Ishikawa (cell line): ENCODE results near the gene SKA1.

Experiments used
- CEBPB ChIP-seq: IDR thresholded peaks from 2 replicates; pipeline ENCODE4 v1.6.1; 2012
- CREB1 ChIP-seq: IDR thresholded peaks from 2 replicates; pipeline ENCODE4 v1.6.1; 2012; ENCODE audit warnings: low read depth
- EGR1 ChIP-seq: IDR thresholded peaks from 2 replicates; pipeline ENCODE4 v1.6.1; 2012
- EP300 ChIP-seq: IDR thresholded peaks from 2 replicates; pipeline ENCODE4 v1.6.1; 2012; ENCODE audit warnings: borderline replicate concordance
- FOXM1 ChIP-seq: IDR thresholded peaks from 2 replicates; pipeline ENCODE4 v1.6.1; 2012; ENCODE audit warnings: low read depth, borderline replicate concordance
- MAX ChIP-seq: IDR thresholded peaks from 2 replicates; pipeline ENCODE4 v1.6.1; 2012
- NFIC ChIP-seq: IDR thresholded peaks from 2 replicates; pipeline ENCODE4 v1.6.1; 2012
- RAD21 ChIP-seq: IDR thresholded peaks from 2 replicates; pipeline ENCODE4 v1.6.1; 2012; ENCODE audit warnings: low read depth
- REST ChIP-seq: IDR thresholded peaks from 2 replicates; pipeline ENCODE4 v1.6.1; 2012; ENCODE audit warnings: low read depth, mild to moderate bottlenecking
- TAF1 ChIP-seq: IDR thresholded peaks from 2 replicates; pipeline ENCODE4 v1.6.1; 2012; ENCODE audit warnings: low read depth, mild to moderate bottlenecking
- TCF12 ChIP-seq: IDR thresholded peaks from 2 replicates; pipeline ENCODE4 v1.6.1; 2012; ENCODE audit warnings: low read depth
- TEAD4 ChIP-seq: IDR thresholded peaks from 2 replicates; pipeline ENCODE4 v1.6.1; 2012
- USF1 ChIP-seq: IDR thresholded peaks from 2 replicates; pipeline ENCODE4 v1.6.1; 2012
- YY1 ChIP-seq: IDR thresholded peaks from 2 replicates; pipeline ENCODE4 v1.6.1; 2012; ENCODE audit warnings: low read depth
- ZBTB7A ChIP-seq: IDR thresholded peaks from 2 replicates; pipeline ENCODE4 v1.6.1; 2012; ENCODE audit warnings: low read depth

The SKA1 gene

GRCh38 chr18:50369672-50370071, 5.2 kb upstream of the SKA1 start:
- TF ChIP-seq EGR1 (no peak), NFIC (no peak), MAX (no peak), FOXM1 (no peak), YY1 (no peak)

- TF ChIP-seq TEAD4: no peak
- TF ChIP-seq YY1: no peak
- no peak for TF ChIP-seq REST
- no peak for TF ChIP-seq USF1
- TF ChIP-seq CREB1: no peak
- TF ChIP-seq MAX: no peak
- TF ChIP-seq TAF1: no peak
- TF ChIP-seq NFIC: no peak
- TF ChIP-seq ZBTB7A: no peak
- TF ChIP-seq EGR1: no peak
- no peak for TF ChIP-seq TCF12
- no peak for TF ChIP-seq RAD21
- no peak for TF ChIP-seq FOXM1
Observed at GRCh38 chr18:50372743-50373142, 2.1 kb upstream of the SKA1 start.

- TF ChIP-seq TCF12 (no peak), TEAD4 (no peak), CEBPB (no peak), EGR1 (no peak), USF1 (no peak), TAF1 (no peak), CREB1 (no peak), YY1 (no peak), EP300 (no peak), MAX (no peak), RAD21 (no peak)
Observed at GRCh38 chr18:50373561-50374219, 1.2 kb upstream of the SKA1 start.

- TF ChIP-seq NFIC (no peak), REST (no peak), FOXM1 (no peak), RAD21 (no peak), CEBPB (no peak), TAF1 (no peak), ZBTB7A (no peak), CREB1 (no peak), EGR1 (no peak), EP300 (no peak), TCF12 (no peak), YY1 (no peak)
Observed at GRCh38 chr18:50374220-50374752, 560 bp upstream of the SKA1 start.

GRCh38 chr18:50377061-50377798, 2.4 kb downstream of the SKA1 start:
- TF ChIP-seq NFIC: no peak
- no peak for TF ChIP-seq FOXM1
- no peak for TF ChIP-seq RAD21
- TF ChIP-seq TCF12: no peak

GRCh38 chr18:50388988-50389387, 14.1 kb downstream of the SKA1 start:
- TF ChIP-seq TEAD4 (no peak), TAF1 (no peak), YY1 (no peak), USF1 (no peak), ZBTB7A (no peak), EGR1 (no peak), CREB1 (no peak), EP300 (no peak), REST (no peak), CEBPB (no peak), RAD21 (no peak), MAX (no peak), TCF12 (no peak), NFIC (no peak), FOXM1 (no peak)
